Common myeloid progenitor, CD34-positive (primary cell): ENCODE data around the gene SPSB4.

ENCODE experiments used
- CTCF ChIA-PET: fragments of 350-600 bp; sonication (Branson Sonifier 250); formaldehyde crosslinking; loops from one replicate; lab custom pipeline; 2021; ENCODE audit warnings: antibody characterized with exemption; lab: Charles Lee
- POLR2A ChIA-PET: fragments of 350-600 bp; sonication (Branson Sonifier 250); formaldehyde crosslinking; loops from one replicate; lab custom pipeline; 2021; ENCODE audit warnings: antibody characterized with exemption; lab: Charles Lee
- DNase-seq, 3 donors: peaks; one replicate each; pipeline versions ENCODE4 v3.0.0 to v3.0.0-alpha.2; 2013
- H3K27ac ChIP-seq, 2 experiments: 1 replicate in 1 of 2; 2 replicates in 1 of 2; pipeline ENCODE4 v1.7.0; 2013; ENCODE audit warnings: inconsistent platforms in 2 of 2, low read length in 2 of 2, mild to moderate bottlenecking in 2 of 2, low read depth in 1 of 2, moderate library complexity in 1 of 2; ENCODE audit not compliant: severe bottlenecking in 2 of 2, insufficient read depth in 1 of 2, poor library complexity in 1 of 2
- H3K27me3 ChIP-seq, 5 experiments: replicated peaks in 2 of 5; 1 replicate in 3 of 5; 2 replicates in 2 of 5; pipeline versions ENCODE4 v1.6.1 to v1.7.0; 2013; ENCODE audit warnings: low read length in 4 of 5, mild to moderate bottlenecking in 2 of 5, moderate library complexity in 2 of 5, inconsistent platforms in 1 of 5; ENCODE audit not compliant: insufficient read depth in 5 of 5, control insufficient read depth in 4 of 5
- H3K36me3 ChIP-seq, 4 experiments: 1 replicate in 2 of 4; 2 replicates in 2 of 4; pipeline versions ENCODE4 v1.6.1 to v1.7.0; 2013; ENCODE audit warnings: low read length in 3 of 4, control low read depth in 1 of 4, mild to moderate bottlenecking in 1 of 4; ENCODE audit not compliant: control insufficient read depth in 4 of 4, insufficient read depth in 4 of 4
- H3K4me1 ChIP-seq, 4 experiments: 1 replicate in 3 of 4; 2 replicates in 1 of 4; pipeline versions ENCODE4 v1.6.1 to v1.7.1; 2013; ENCODE audit warnings: low read length in 3 of 4, mild to moderate bottlenecking in 3 of 4, control low read depth in 1 of 4, inconsistent platforms in 1 of 4, moderate library complexity in 1 of 4; ENCODE audit not compliant: control insufficient read depth in 4 of 4, insufficient read depth in 4 of 4; ENCODE audit errors: control extremely low read depth in 1 of 4
- H3K4me3 ChIP-seq, 7 experiments: 1 replicate in 4 of 7; 2 replicates in 3 of 7; pipeline versions ENCODE4 v1.5.1 to v1.7.0; 2013; ENCODE audit warnings: mild to moderate bottlenecking in 7 of 7, low read length in 6 of 7, moderate library complexity in 6 of 7, inconsistent platforms in 2 of 7, low read depth in 2 of 7, control low read depth in 1 of 7; ENCODE audit not compliant: insufficient read depth in 4 of 7, control insufficient read depth in 1 of 7; ENCODE audit errors: extremely low read depth in 1 of 7
- H3K9me3 ChIP-seq, 5 experiments: 1 replicate in 4 of 5; 2 replicates in 1 of 5; pipeline versions ENCODE4 v1.6.1 to v1.7.1; 2013; ENCODE audit warnings: low read length in 4 of 5, mild to moderate bottlenecking in 2 of 5, inconsistent platforms in 1 of 5, low read depth in 1 of 5, moderate library complexity in 1 of 5; ENCODE audit not compliant: control insufficient read depth in 4 of 5, insufficient read depth in 2 of 5; ENCODE audit errors: control extremely low read depth in 1 of 5
- WGBS: methylation state at CpG from one replicate; pipeline ENCODE4 v1.1.5; 2013; ENCODE audit not compliant: insufficient coverage; 5-methylcytosine and 5-hydroxymethylcytosine counted together

The SPSB4 gene

DNA sequence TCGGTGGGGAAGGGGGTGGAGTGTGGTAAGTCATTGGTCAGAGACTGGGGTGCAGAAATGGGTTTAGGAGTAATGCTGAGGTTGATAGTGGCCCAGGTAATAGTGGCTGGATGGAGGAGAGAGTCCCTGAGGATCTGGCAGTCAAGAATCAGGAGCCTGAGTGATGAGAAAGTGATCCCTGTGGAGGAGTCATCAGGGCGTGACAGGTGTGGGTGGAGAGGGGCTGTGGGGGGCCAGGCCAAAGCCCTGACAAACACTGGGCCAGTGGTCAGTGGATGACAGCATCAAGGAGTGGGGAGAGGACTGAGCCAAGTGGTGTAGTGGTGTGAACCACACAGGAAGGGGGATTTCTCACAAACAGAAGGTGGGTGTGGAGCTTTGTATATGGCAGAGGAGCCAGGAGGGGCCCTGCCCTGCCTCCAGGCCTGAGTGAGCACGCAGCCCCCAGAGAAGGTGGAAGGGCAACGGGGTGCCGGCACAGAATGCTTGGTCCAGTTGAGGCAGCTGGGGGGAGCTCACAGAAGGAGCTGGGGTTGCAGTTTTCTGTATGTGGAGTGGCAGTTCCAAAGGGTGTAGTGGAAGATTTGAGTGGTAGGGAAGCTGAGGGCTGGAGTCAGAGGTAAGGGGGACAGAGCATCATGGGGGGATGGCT, 77.1 kb downstream of the SPSB4 start:
- Histone ChIP-seq H3K4me3 (no peak overlapping the region), H3K9me3 (no peaks in the 10 kb centered on the region), H3K36me3 (no peaks in the 10 kb centered on the region), H3K4me1 (no peaks in the 10 kb centered on the region), H3K27ac (no peak overlapping the region), H3K27me3 (peaks cover 0 to 2% (median 0%) of the 10 kb centered on the region in 5 experiments)
- no peak for DNase-seq
- POLR2A ChIA-PET = no interaction called here
- WGBS = 100% methylated on average over 4 of the region's 5 CpGs
- CTCF ChIA-PET = interaction anchor here (1.0 to 1.2 kb wide), 2 partner anchors 23 to 128 kb away, joined by 3 to 5 read pairs; no protein-coding TSS in a partner anchor

- H3K9me3 ChIP-seq = no peaks in the 10 kb centered on the region
- no peak for DNase-seq
- no peaks in the 10 kb centered on the region for H3K36me3 ChIP-seq
- ChIA-PET POLR2A (no interaction called here), CTCF (interaction anchor here (0.9 to 1.2 kb wide), 3 partner anchors 15 to 391 kb away, joined by 3 to 5 read pairs (median 4); no protein-coding TSS in a partner anchor)
- H3K4me1 ChIP-seq = no peaks in the 10 kb centered on the region
- no peak overlapping the region for H3K27ac ChIP-seq
- H3K27me3 ChIP-seq = no peaks in the 10 kb centered on the region
- no peak overlapping the region for H3K4me3 ChIP-seq
Measured at GRCh38 chr3:141129049-141129448, 77.9 kb downstream of the SPSB4 start.

- Histone ChIP-seq H3K9me3 (no peaks in the 10 kb centered on the region), H3K36me3 (no peaks in the 10 kb centered on the region), H3K27me3 (no peaks in the 10 kb centered on the region), H3K27ac (no peak overlapping the region), H3K4me3 (no peak overlapping the region), H3K4me1 (no peaks in the 10 kb centered on the region)
- POLR2A ChIA-PET = no interaction called here
- WGBS = 89% methylated on average over 7 of the region's 8 CpGs
- CTCF ChIA-PET = interaction anchor here (0.9 kb wide), 2 partner anchors 15 to 392 kb away, joined by 3 to 4 read pairs; no protein-coding TSS in a partner anchor
- DNase-seq = no peak
Measured at GRCh38 chr3:141129541-141130011, 78.4 kb downstream of the SPSB4 start.

GRCh38 chr3:141143517-141143916, 92.4 kb downstream of the SPSB4 start:
- no peak overlapping the region for H3K27ac ChIP-seq
- ChIA-PET CTCF (interaction anchor here (1.1 kb wide), 1 partner anchor 29 kb away, joined by 3 read pairs; no protein-coding TSS in a partner anchor), POLR2A (no interaction called here)
- H3K9me3 ChIP-seq = peaks cover 0 to 10% (median 4%) of the 10 kb centered on the region in 5 experiments
- H3K4me3 ChIP-seq = no peak overlapping the region
- H3K27me3 ChIP-seq = no peaks in the 10 kb centered on the region
- no peaks in the 10 kb centered on the region for H3K36me3 ChIP-seq
- no peaks in the 10 kb centered on the region for H3K4me1 ChIP-seq
- no peak for DNase-seq

DNA sequence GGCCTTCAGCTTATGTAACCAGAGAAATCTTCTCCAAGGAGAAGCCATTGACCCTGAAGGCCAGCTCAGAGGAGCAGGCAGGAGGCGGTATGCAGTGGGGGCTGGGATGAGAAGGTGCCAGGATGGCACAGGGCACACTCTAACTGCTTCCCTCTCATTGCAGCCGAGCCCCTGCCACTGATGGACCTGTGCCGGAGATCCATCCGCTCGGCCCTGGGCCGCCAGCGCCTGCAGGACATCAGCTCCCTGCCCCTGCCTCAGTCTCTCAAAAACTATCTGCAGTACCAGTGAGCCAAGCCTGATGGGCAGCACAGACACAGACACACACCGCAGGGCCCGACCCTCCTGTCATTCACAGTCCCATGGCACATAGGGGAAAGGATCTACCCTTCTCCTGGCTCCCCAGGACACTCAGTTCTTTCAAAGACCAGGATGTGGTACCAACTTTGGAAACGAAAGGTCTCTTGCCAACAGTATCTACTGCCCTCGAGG, 95.9 kb downstream of the SPSB4 start:
- ChIA-PET POLR2A (no interaction called here), CTCF (no interaction called here)
- no peaks in the 10 kb centered on the region for H3K4me1 ChIP-seq
- no peaks in the 10 kb centered on the region for H3K27me3 ChIP-seq
- H3K4me3 ChIP-seq = no peak overlapping the region
- no peaks in the 10 kb centered on the region for H3K36me3 ChIP-seq
- whole genome bisulfite sequencing = 98% methylated on average over 10 of the region's 11 CpGs
- no peak overlapping the region for H3K27ac ChIP-seq
- peaks cover 0 to 5% (median 0%) of the 10 kb centered on the region in 5 experiments for H3K9me3 ChIP-seq
- no peak for DNase-seq

DNA sequence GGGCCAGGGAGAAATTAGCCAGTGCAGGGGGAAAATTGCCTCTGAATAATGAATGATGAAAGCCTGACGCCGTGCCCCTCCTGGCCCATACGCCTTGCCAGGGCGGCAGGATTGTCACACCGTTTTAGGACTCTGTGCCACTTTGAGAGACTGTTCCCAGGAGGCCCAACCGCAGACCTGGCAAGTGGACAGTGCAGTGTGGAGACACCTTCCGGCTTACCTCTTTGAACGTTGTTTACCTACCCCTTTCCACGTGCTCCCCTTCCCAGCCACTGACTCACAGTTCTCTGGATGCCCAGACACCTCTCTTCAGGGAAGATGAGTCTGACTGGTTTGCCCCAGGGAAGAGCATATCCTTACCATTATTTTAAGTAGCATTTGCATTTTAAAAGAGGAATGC, 96.5 kb downstream of the SPSB4 start:
- H3K27me3 ChIP-seq = no peaks in the 10 kb centered on the region
- ChIA-PET POLR2A (no interaction called here), CTCF (no interaction called here)
- no peak for DNase-seq
- 100% methylated on average over 7 of the region's 9 CpGs for WGBS
- H3K27ac ChIP-seq = no peak overlapping the region
- H3K36me3 ChIP-seq = no peaks in the 10 kb centered on the region
- no peaks in the 10 kb centered on the region for H3K4me1 ChIP-seq
- H3K9me3 ChIP-seq = peaks cover 0 to 5% (median 0%) of the 10 kb centered on the region in 5 experiments
- H3K4me3 ChIP-seq = no peak overlapping the region

DNA sequence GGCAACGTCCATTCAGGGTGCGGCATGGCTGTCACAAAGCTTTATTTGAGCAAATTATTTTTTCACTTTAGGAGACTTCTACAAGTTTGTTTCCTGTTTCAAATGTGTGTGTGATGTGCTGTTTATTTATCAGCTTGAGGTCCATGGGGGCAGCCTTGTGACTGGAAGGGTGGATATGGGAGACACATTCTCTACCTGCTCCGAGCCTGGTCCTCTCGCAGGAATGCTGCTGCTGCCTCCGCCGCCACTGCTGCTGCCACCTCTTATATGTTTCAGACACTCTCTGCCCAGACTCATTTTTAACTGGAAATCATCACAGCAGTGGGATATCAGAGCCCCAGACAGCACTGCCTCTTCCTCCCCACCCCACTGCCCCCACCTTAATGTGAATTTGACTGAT, 97.0 kb downstream of the SPSB4 start:
- no peaks in the 10 kb centered on the region for H3K36me3 ChIP-seq
- H3K4me1 ChIP-seq = no peaks in the 10 kb centered on the region
- ChIA-PET POLR2A (no interaction called here), CTCF (interaction anchor here (2.4 kb wide), 1 partner anchor 33 kb away, joined by 8 read pairs; no protein-coding TSS in a partner anchor)
- DNase-seq = no peak
- peaks cover 0 to 2% (median 0%) of the 10 kb centered on the region in 5 experiments for H3K9me3 ChIP-seq
- no peaks in the 10 kb centered on the region for H3K27me3 ChIP-seq
- no peak overlapping the region for H3K27ac ChIP-seq
- H3K4me3 ChIP-seq = no peak overlapping the region
- WGBS = 92% methylated on average over 2 of the region's 6 CpGs
